Common myeloid progenitor, CD34-positive (primary cell): ENCODE measurements around the gene STARD13.
A peak's percentile ranks its signal among the peaks of the same experiment; 100 is the strongest.

Experiments used
- CTCF ChIA-PET: fragments of 350-600 bp; sonication (Branson Sonifier 250); formaldehyde crosslinking; loops from one replicate; lab custom pipeline; 2021; ENCODE audit warnings: antibody characterized with exemption; lab: Charles Lee
- POLR2A ChIA-PET: fragments of 350-600 bp; sonication (Branson Sonifier 250); formaldehyde crosslinking; loops from one replicate; lab custom pipeline; 2021; ENCODE audit warnings: antibody characterized with exemption; lab: Charles Lee
- DNase-seq, 3 donors: peaks; one replicate each; pipeline versions ENCODE4 v3.0.0 to v3.0.0-alpha.2; 2013
- H3K27ac ChIP-seq, 2 experiments: 1 replicate in 1 of 2; 2 replicates in 1 of 2; pipeline ENCODE4 v1.7.0; 2013; ENCODE audit warnings: inconsistent platforms in 2 of 2, low read length in 2 of 2, mild to moderate bottlenecking in 2 of 2, low read depth in 1 of 2, moderate library complexity in 1 of 2; ENCODE audit not compliant: severe bottlenecking in 2 of 2, insufficient read depth in 1 of 2, poor library complexity in 1 of 2
- H3K27me3 ChIP-seq, 5 experiments: replicated peaks in 2 of 5; 1 replicate in 3 of 5; 2 replicates in 2 of 5; pipeline versions ENCODE4 v1.6.1 to v1.7.0; 2013; ENCODE audit warnings: low read length in 4 of 5, mild to moderate bottlenecking in 2 of 5, moderate library complexity in 2 of 5, inconsistent platforms in 1 of 5; ENCODE audit not compliant: insufficient read depth in 5 of 5, control insufficient read depth in 4 of 5
- H3K36me3 ChIP-seq, 4 experiments: 1 replicate in 2 of 4; 2 replicates in 2 of 4; pipeline versions ENCODE4 v1.6.1 to v1.7.0; 2013; ENCODE audit warnings: low read length in 3 of 4, control low read depth in 1 of 4, mild to moderate bottlenecking in 1 of 4; ENCODE audit not compliant: control insufficient read depth in 4 of 4, insufficient read depth in 4 of 4
- H3K4me1 ChIP-seq, 4 experiments: 1 replicate in 3 of 4; 2 replicates in 1 of 4; pipeline versions ENCODE4 v1.6.1 to v1.7.1; 2013; ENCODE audit warnings: low read length in 3 of 4, mild to moderate bottlenecking in 3 of 4, control low read depth in 1 of 4, inconsistent platforms in 1 of 4, moderate library complexity in 1 of 4; ENCODE audit not compliant: control insufficient read depth in 4 of 4, insufficient read depth in 4 of 4; ENCODE audit errors: control extremely low read depth in 1 of 4
- H3K4me3 ChIP-seq, 7 experiments: 1 replicate in 4 of 7; 2 replicates in 3 of 7; pipeline versions ENCODE4 v1.5.1 to v1.7.0; 2013; ENCODE audit warnings: mild to moderate bottlenecking in 7 of 7, low read length in 6 of 7, moderate library complexity in 6 of 7, inconsistent platforms in 2 of 7, low read depth in 2 of 7, control low read depth in 1 of 7; ENCODE audit not compliant: insufficient read depth in 4 of 7, control insufficient read depth in 1 of 7; ENCODE audit errors: extremely low read depth in 1 of 7
- H3K9me3 ChIP-seq, 5 experiments: 1 replicate in 4 of 5; 2 replicates in 1 of 5; pipeline versions ENCODE4 v1.6.1 to v1.7.1; 2013; ENCODE audit warnings: low read length in 4 of 5, mild to moderate bottlenecking in 2 of 5, inconsistent platforms in 1 of 5, low read depth in 1 of 5, moderate library complexity in 1 of 5; ENCODE audit not compliant: control insufficient read depth in 4 of 5, insufficient read depth in 2 of 5; ENCODE audit errors: control extremely low read depth in 1 of 5
- WGBS: methylation state at CpG from one replicate; pipeline ENCODE4 v1.1.5; 2013; ENCODE audit not compliant: insufficient coverage; 5-methylcytosine and 5-hydroxymethylcytosine counted together

The STARD13 gene

DNA sequence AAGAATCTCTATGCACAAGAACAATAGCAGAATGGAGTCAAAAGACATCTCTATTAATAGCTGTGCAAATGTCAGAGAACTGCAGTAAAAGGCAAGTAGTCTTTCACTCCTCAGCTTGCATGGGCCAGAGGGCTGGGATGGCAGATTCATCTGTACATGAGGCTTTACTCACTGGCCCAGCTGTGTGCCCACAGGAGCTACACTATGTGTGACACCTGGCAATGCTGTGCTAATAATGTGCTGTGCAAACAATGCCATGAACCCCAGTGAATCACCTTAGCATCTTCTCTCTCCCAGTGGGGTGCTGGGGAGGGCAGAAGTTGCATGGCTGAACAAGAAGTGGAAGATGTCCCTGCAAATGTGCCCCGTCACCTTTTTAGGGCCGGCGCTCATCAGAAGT, 196.2 kb downstream of the STARD13 start:
- H3K9me3 ChIP-seq = peaks cover 0 to 2% (median 0%) of the 10 kb centered on the region in 5 experiments
- no peak for DNase-seq
- no peaks in the 10 kb centered on the region for H3K36me3 ChIP-seq
- H3K27ac ChIP-seq = no peak overlapping the region
- peaks cover 0 to 2% (median 0%) of the 10 kb centered on the region in 5 experiments for H3K27me3 ChIP-seq
- CTCF ChIA-PET = no interaction called here
- POLR2A ChIA-PET = no interaction called here
- no peak overlapping the region for H3K4me3 ChIP-seq
- H3K4me1 ChIP-seq = no peaks in the 10 kb centered on the region
- WGBS = 100% methylated on average over 3 of the region's 3 CpGs

DNA sequence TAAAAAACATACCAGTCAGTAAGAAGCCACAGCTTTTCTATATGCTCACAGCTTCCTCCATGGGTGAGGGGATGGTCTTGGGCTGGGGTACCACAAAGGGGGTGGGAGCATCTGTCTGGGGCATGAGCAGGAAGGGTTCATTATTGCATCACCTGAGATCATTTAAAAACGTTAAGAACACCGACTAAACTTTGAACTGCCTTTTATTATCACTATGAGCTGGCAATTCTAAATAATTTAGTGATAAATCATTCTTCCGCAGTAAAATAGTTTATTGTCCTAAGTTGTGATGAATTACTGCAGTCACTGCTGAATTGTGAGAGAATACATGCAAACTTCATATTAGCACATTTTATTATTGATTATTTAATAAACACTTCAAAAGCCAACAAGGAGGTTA, 197.8 kb downstream of the STARD13 start:
- DNase-seq = no peak
- Histone ChIP-seq H3K4me3 (no peak overlapping the region), H3K27me3 (peaks cover 0 to 2% (median 0%) of the 10 kb centered on the region in 5 experiments), H3K9me3 (peaks cover 0 to 2% (median 0%) of the 10 kb centered on the region in 5 experiments), H3K4me1 (no peaks in the 10 kb centered on the region), H3K36me3 (no peaks in the 10 kb centered on the region), H3K27ac (no peak overlapping the region)
- CTCF ChIA-PET = no interaction called here
- no CpG with 5 or more reads among the region's 3 CpGs for WGBS
- POLR2A ChIA-PET = interaction anchor here (0.6 kb wide), 1 partner anchor 1294 kb away, joined by 3 read pairs; no protein-coding TSS in a partner anchor

GRCh38 chr13:33087091-33087490, 198.5 kb downstream of the STARD13 start:
- no peak overlapping the region for H3K27ac ChIP-seq
- ChIA-PET CTCF (no interaction called here), POLR2A (no interaction called here)

GRCh38 chr13:33083054-33083453, 202.5 kb downstream of the STARD13 start:
- no peak overlapping the region for H3K27ac ChIP-seq
- CTCF ChIA-PET = no interaction called here
- H3K4me3 ChIP-seq = no peak overlapping the region
- no peaks in the 10 kb centered on the region for H3K4me1 ChIP-seq
- no CpG with 5 or more reads among the region's 1 CpG for WGBS
- POLR2A ChIA-PET = no interaction called here
- H3K36me3 ChIP-seq = no peaks in the 10 kb centered on the region
- no peaks in the 10 kb centered on the region for H3K9me3 ChIP-seq
- H3K27me3 ChIP-seq = no peaks in the 10 kb centered on the region
- no peak for DNase-seq

More at GRCh38 chr13:33087091-33087490, 198.5 kb downstream of the STARD13 start:
- Histone ChIP-seq H3K9me3 (no peaks in the 10 kb centered on the region), H3K27me3 (peaks cover 0 to 2% (median 0%) of the 10 kb centered on the region in 5 experiments), H3K4me3 (no peak overlapping the region), H3K36me3 (no peaks in the 10 kb centered on the region), H3K4me1 (no peaks in the 10 kb centered on the region)
- no peak for DNase-seq
- 92% methylated on average over 9 of the region's 9 CpGs for WGBS

DNA sequence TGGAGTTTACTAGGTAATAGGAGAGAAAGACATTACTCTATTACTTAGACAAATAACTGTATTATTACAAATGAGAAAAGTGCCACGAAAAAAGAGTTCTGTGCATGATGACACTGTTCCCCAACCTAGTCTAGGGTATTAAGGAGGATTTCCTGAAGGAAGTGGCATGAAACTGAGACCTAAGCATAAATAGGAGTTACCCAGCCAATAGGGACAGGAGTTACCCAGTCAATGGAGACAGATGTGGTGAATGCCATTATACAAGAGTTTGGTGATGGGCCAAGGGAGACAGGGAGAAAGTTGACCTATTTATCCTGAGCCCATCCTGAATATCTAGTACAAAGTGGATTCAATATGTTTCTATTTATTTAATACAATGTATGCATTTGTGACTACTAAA, 203.9 kb downstream of the STARD13 start:
- CTCF ChIA-PET = no interaction called here
- Histone ChIP-seq H3K9me3 (no peaks in the 10 kb centered on the region), H3K27me3 (no peaks in the 10 kb centered on the region), H3K36me3 (no peaks in the 10 kb centered on the region), H3K27ac (no peak overlapping the region), H3K4me1 (no peaks in the 10 kb centered on the region), H3K4me3 (no peak overlapping the region)
- no CpG with 5 or more reads among the region's 1 CpG for WGBS
- POLR2A ChIA-PET = no interaction called here
- no peak for DNase-seq

DNA sequence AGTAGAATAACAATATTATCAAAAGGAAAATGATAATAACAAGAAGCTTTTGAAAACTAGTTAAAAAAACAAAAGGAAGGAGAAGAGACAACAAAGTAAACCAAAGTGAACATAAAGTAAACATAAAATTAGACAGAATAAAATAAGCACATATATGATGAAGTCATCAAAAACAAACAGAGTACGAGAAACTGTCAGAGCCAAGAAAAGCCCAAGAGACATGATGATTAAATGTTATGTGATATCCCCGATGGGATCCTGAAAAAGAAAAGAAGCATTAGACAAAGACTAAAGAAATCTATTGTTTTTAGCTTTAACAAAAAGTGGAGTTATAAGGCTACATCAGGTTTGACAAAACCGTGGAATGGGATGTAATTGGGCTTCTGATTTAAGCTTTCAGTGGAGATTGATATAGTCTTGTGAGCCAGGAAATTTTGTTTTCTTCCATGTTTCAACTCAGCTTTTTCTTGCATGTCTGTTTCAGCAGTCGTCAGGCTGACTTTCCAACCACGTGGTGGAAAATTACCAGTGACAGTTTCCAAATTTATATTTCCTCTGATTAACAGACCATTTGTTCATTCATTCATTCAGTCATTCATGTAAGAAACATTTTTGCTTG, 204.5 kb downstream of the STARD13 start:
- no peak for DNase-seq
- 96% methylated on average over 3 of the region's 5 CpGs for WGBS
- CTCF ChIA-PET = no interaction called here
- H3K9me3 ChIP-seq = no peaks in the 10 kb centered on the region
- H3K36me3 ChIP-seq = no peaks in the 10 kb centered on the region
- H3K27ac ChIP-seq = no peak overlapping the region
- POLR2A ChIA-PET = no interaction called here
- H3K27me3 ChIP-seq = no peaks in the 10 kb centered on the region
- H3K4me3 ChIP-seq = no peak overlapping the region
- no peaks in the 10 kb centered on the region for H3K4me1 ChIP-seq

GRCh38 chr13:33079960-33080359, 205.6 kb downstream of the STARD13 start:
- peak in 2 of 3 donors; percentile 5 to 18 for DNase-seq
- Histone ChIP-seq H3K4me3 (no peak overlapping the region), H3K27ac (no peak overlapping the region), H3K9me3 (no peaks in the 10 kb centered on the region), H3K36me3 (no peaks in the 10 kb centered on the region), H3K4me1 (no peaks in the 10 kb centered on the region), H3K27me3 (no peaks in the 10 kb centered on the region)
- no CpG with 5 or more reads among the region's 2 CpGs for WGBS
- ChIA-PET CTCF (no interaction called here), POLR2A (no interaction called here)
